Prostate gland (tissue), 2 donors: ENCODE measurements around the gene IFNL2.
"Not testable (repeated sequence)": the region's sequence is repeated elsewhere in the genome, so short reads cannot be mapped to it uniquely, and the experiment has no call there.

Source experiments
- CTCF ChIP-seq, 4 experiments: fragments of 200-600 bp in 2 of 4; fragments of 450-650 bp in 2 of 4; sonication (generic) in 2 of 4; IDR thresholded peaks; 1 replicate in 3 of 4; 2 replicates in 1 of 4; pipeline ENCODE4 v1.5.1; 2016 to 2019; ENCODE audit warnings: antibody characterized with exemption in 4 of 4, mild to moderate bottlenecking in 2 of 4, moderate library complexity in 2 of 4
- POLR2A ChIP-seq: fragments of 450-650 bp; IDR thresholded peaks from one replicate; pipeline ENCODE4 v1.6.1; 2016; ENCODE audit warnings: antibody characterized with exemption, mild to moderate bottlenecking
- POLR2AphosphoS5 ChIP-seq: sonication (generic); formaldehyde crosslinking; IDR thresholded peaks from one replicate; pipeline ENCODE4 v1.6.1; 2017; ENCODE audit warnings: antibody characterized with exemption

GRCh38 chr19:39268531-39269223, 481 bp downstream of the IFNL2 start:
- not testable (repeated sequence) for TF ChIP-seq CTCF (IDR thresholded peaks at IDR 0.05); POLR2A; POLR2AphosphoS5
